HG03460 (cell line): Measurements from ENCODE around the gene AFMID.
"Not testable (repeated sequence)": the region's sequence is repeated elsewhere in the genome, so short reads cannot be mapped to it uniquely, and the experiment has no call there.

Source experiments
- ATAC-seq: cut with Tn5 transposase; IDR thresholded peaks from one replicate; pipeline ENCODE4 v1.9.1; 2021; ENCODE audit not compliant: unreplicated experiment

Gene AFMID

GRCh38 chr17:78252701-78253635, 65.8 kb downstream of the AFMID start:
- no peak for ATAC-seq

DNA sequence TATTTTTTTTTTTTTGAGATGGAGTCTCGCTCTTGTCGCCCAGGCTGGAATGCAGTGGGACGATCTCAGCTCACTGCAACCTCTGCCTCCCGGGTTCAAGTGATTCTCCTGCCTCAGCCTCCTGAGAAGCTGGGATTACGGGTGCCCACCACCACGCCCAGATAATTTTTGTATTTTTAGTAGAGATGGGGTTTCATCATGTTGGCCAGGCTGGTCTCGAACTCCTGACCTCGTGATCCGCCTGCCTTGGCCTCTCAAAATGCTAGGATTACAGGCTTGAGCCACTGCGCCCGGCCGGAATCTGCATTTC, 66.4 kb downstream of the AFMID start:
- ATAC-seq = not testable (repeated sequence)

DNA sequence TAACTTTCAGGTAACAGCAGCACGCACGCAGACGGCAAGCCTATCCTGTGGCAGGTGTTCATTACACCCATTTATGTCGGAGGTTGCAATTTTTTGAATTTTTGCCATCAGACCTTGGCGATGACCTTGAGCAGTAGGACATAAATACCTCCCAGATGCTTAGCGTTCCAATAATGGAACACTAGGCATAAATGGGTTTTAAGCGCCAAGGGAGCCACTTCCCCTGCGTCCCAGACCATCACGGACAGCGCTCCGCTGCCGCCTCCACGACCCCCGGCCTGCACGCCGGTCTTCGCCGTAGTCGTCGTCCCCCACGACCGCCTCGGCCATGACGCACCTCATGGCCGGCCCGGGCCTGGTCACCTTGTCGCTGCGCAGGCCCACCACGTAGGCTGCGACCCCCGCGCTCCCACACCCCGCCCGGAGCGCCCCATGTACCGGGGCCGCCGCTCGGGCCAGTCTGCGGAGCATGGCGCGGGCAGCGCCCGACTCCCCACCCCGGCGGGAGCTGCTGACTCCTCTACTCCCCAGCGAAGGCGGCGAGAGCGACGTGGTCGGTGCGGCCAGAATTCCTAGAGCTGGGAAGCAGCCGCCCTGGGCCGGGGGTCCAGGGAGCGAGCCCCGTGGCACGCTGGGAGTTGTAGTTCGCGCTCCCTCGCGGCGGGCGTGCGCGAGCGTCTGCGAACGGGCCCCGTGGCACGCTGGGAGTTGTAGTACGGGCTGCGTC, 66.9 kb downstream of the AFMID start:
- no peak for ATAC-seq

- no peak for ATAC-seq
These were observed 68.0 kb downstream of the AFMID start for GRCh38 chr17:78255029-78255656.

GRCh38 chr17:78255953-78256706, 69.0 kb downstream of the AFMID start:
- ATAC-seq = no peak

DNA sequence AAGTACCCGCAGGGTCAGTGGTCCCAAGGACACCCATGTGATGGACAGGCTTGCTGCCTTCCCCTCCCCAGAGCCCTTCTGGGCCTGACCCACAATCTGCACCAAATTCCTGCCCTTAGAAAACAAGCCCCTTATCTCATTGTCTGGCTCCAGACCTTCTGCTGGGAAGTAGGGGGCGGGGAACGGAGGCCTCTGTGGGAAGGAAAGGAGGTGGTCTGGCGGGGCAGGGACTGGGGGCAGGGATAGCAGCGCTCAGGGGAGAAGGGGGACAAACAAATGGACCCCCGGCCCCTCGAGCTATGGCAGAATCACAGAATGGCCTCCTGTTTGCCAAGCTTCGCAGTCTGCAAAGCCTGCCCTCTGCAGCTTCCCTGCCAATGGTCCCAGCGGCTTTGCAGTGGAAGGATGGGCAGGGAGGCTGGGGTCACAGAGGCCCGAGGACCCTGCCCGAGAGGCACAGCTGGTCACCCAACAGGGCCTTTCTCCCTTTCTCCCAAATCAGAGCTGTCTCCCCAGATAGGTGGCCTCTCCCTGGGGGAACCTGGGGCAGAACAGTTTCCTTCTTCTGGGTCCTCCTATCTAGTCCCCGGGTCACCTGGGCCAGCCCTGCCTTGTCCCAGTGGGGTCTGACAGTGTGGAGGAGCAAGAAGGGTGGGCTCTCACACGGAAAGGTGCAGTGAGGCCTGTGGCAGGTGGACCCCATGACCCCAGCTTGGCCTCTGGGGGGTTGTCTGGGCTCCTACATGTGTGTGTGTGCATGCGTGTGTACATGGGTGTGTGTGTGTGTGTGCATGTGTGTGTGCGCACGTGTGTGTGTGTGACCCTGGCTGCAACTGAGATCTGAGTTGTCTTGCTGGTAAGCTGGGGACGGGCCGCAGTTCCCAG, 69.8 kb downstream of the AFMID start:
- no peak for ATAC-seq
